ENCODE measurements around the gene PCDHGA8.
"Not testable (repeated sequence)": the region's sequence is repeated elsewhere in the genome, so short reads cannot be mapped to it uniquely, and the experiment has no call there.

Gene PCDHGA8

GRCh38 chr5:141371572-141372475, 20.6 kb upstream of the PCDHGA8 start:
- no peak for DNase-seq

- DNase-seq = peak; percentile 46
These were observed 18.6 kb upstream of the PCDHGA8 start, which contains the start of gene PCDHGA6 for GRCh38 chr5:141373673-141374317. Gene PCDHGA6 (plus strand): TSS chr5:141373891. CDS start chr5:141374084, 193 bp downstream.

- DNase-seq = no peak
These were observed 17.8 kb upstream of the PCDHGA8 start for GRCh38 chr5:141374627-141375026.

- DNase-seq = not testable (repeated sequence)
These were observed 16.8 kb upstream of the PCDHGA8 start for GRCh38 chr5:141375444-141376155.

- DNase-seq = peak; percentile 52
These were observed 9.8 kb upstream of the PCDHGA8 start, which contains the start of gene PCDHGA7 for GRCh38 chr5:141382469-141383294. Gene PCDHGA7 (plus strand): TSS chr5:141382742. CDS start chr5:141382900, 158 bp downstream.

GRCh38 chr5:141383345-141383744, 9.1 kb upstream of the PCDHGA8 start:
- DNase-seq = no peak

GRCh38 chr5:141384471-141385267, 7.8 kb upstream of the PCDHGA8 start:
- no peak for DNase-seq

GRCh38 chr5:141387557-141388311, 4.7 kb upstream of the PCDHGA8 start, which contains the start of gene PCDHGB4:
Gene PCDHGB4 (plus strand): TSS chr5:141387698. CDS start chr5:141387885, 187 bp downstream.
- peak; percentile 68 for DNase-seq

- no peak for DNase-seq
These were observed 3.8 kb upstream of the PCDHGA8 start for GRCh38 chr5:141388661-141389060.

GRCh38 chr5:141389153-141390042, 3.0 kb upstream of the PCDHGA8 start:
- DNase-seq = no peak

- no peak for DNase-seq
These were observed 834 bp downstream of the PCDHGA8 start for GRCh38 chr5:141393267-141393666.

- not testable (repeated sequence) for DNase-seq
These were observed 2.2 kb downstream of the PCDHGA8 start for GRCh38 chr5:141394401-141395187.

- DNase-seq = peak; percentile 70
These were observed 5.5 kb downstream of the PCDHGA8 start, which contains the start of gene PCDHGB5 for GRCh38 chr5:141397756-141398551. Gene PCDHGB5 (plus strand): TSS chr5:141397947. CDS start chr5:141398128, 181 bp downstream.

- DNase-seq = no peak
These were observed 6.2 kb downstream of the PCDHGA8 start for GRCh38 chr5:141398608-141399007.

GRCh38 chr5:141399555-141400258, 7.3 kb downstream of the PCDHGA8 start:
- no peak for DNase-seq

- DNase-seq = peak; percentile 48
These were observed 10.3 kb downstream of the PCDHGA8 start, which contains the start of gene PCDHGA9 for GRCh38 chr5:141402553-141403243. Gene PCDHGA9 (plus strand): TSS chr5:141402778. CDS start chr5:141402953, 175 bp downstream.
